H1 (cell line): ENCODE data around the gene CALCOCO2. TPM values are rescaled to one million over a fixed set of nuclear protein-coding genes. Genes with fewer than 3 reads are reported as not detected.

Source experiments
- BRCA1 ChIP-seq: IDR thresholded peaks from 2 replicates; pipeline ENCODE4 v1.6.1; 2012; ENCODE audit warnings: low read depth, low read length, improper control_type of control experiment
- EP300 ChIP-seq, 2 experiments: IDR thresholded peaks; 1 replicate in 1 of 2; 2 replicates in 1 of 2; pipeline ENCODE4 v1.6.1; 2011 to 2012; ENCODE audit warnings: low read depth in 2 of 2, low read length in 2 of 2, mild to moderate bottlenecking in 2 of 2, borderline replicate concordance in 1 of 2, inconsistent platforms in 1 of 2, moderate library complexity in 1 of 2
- polyA plus RNA-seq, 7 experiments: library from polyadenylated mRNA; depleted of rRNA in 3 of 7; stranded (reverse) in 5 of 7; unstranded in 2 of 7; fragments of >200 nt in 5 of 7; fragments of 200-250 nt in 2 of 7; gene quantifications; 1 replicate in 5 of 7; 2 replicates in 1 of 7; 4 replicates in 1 of 7; pipeline versions ENCODE4 v1.2.1 to v1.2.3, GENCODE V29; 2011 to 2013; ENCODE audit warnings: missing spikeins in 2 of 7, mixed read lengths in 2 of 7
- total RNA-seq: library from RNA; stranded (reverse); fragmentation: NEBNext Ultra II Directional; extraction: Animal tissue kit (Norgen Biotek cat#: 25700); gene quantifications from 2 replicates; pipeline ENCODE4 v1.2.1, GENCODE V29; 2021

The CALCOCO2 gene
- total and polyA plus RNA-seq, 2 of the 8 experiments (the other 6 are each of a cell fraction or from before 2014, with no cell fraction given), result 12.1 to 31.8 TPM

GRCh38 chr17:48873209-48873608 is 42.4 kb downstream of the CALCOCO2 start (continued):
- TF ChIP-seq EP300 (IDR thresholded peaks at IDR 0.05; ENCODE audit: borderline replicate concordance in 1 of 2, low read depth in 2 of 2, low read length in 2 of 2) (no peak), BRCA1 (no peak)
